Stimulated activated CD4-positive, alpha-beta T cell treated with anti-CD3 and anti-CD28 coated beads, Interleukin-1b, Interleukin-23, amount 100 ng/mL, for 1 hour (primary cell): ENCODE results near the gene TGFBI.

ENCODE experiments used
- DNase-seq, 2 donors: peaks; one replicate each; pipeline ENCODE4 v3.0.0-alpha.2; 2020; ENCODE audit warnings: low read depth in 2 of 2

Gene TGFBI

DNA sequence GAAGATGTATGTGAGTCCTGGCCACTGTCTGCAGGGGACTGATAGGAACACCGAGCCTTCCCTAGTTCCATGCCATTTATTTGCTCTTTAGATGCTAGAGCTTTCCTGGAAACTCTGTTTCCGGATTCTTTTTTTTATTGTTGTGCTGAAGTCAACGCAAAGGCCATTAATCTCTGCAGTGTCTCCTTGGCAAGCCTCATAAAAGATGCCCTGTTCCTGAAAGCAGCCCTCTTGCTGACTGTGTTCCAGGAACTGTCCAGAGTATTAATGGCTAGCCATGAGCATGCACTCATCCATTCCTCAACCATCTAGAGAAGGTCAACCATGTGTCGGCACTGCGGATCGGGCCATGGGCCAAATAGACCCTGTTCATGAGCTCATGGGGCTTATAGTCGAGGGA is 61.0 kb downstream of the TGFBI start:
- DNase-seq = no peak

DNA sequence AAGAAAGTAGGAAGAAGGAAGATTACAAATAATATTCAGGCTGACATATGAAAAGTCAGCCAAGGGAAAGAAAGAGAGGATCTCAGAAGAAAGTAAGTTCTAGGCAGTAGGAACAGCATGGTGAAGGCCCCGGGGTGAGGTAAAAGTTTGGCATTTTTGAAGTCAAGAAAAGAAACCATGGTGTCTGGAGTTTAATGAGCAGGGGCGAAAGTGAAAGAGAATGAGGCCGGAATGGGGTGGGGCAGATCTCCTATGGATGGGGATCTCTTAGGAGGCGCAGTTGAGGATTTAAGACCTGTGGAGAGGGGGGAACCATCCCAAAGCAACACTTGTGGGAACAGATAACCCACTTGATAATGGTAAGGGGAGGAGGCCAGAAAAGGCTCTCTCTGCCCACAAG is 61.5 kb downstream of the TGFBI start:
- DNase-seq = no peak

DNA sequence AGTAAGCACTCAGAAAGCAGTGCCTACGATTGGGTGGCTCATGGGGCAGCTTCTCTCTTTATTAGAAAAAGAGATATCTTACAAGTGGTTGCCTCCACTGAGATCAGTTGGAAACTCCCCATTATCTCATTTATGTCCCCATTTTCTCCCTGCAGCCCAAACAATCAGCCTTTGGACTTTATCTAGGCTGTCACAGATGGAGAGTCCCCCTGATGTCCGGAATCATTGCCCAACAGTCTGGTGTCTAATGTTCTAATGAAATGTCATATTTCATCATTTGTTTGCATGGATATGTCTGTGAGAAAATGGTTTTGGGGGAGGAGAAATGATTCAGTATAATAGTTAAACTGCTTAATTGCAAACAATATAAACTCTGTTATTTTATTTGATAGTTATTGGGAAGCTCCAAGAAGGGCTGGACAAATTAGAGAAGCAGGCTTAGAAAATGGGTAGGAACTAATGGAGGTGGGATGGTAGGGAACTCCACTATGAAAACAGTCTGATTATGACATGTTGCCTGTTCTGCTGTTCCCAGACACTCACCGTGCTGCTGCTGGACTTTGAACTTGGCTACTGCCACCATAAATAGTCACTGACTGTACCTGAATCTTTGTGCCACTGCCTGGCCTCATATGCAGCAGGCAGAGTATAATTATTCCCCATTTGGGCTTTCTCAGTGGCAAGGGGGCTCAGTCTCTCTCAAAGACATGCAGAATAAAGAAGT is 65.6 kb downstream of the TGFBI start:
- no peak for DNase-seq

DNA sequence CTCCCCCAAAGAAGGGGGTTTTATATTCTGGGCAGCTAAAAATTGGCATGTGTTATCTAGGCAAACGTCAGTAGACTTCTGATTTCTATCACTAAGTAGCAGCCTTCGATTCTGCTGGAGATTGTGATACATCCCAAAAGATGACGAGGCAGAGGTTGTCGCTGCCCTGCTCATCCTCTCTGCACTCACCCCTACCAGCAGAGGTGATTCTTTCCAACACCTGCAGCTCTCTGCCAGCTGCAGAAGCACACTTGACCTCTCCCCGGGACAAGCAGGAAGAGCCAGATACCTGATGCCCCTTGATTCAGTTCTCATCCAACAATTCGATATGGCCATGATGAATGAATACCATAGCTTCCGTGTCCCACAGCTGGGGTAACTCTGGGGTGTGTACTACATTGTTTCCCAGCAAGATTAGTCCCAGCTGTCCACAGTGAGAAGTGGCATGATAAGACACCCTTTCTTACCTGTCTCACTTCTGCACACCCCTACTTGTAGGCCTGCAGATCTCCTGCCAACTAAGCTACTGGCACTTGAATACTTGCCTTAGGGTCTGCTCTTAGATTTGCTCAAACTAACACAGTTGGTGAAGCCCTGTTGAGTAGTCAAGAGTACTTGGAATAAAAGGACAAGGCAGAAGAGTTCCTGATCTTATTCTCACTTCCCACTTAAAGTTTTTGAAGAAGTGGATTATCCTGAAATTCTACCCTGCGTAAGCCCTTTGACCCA is 66.3 kb downstream of the TGFBI start:
- DNase-seq = no peak

DNA sequence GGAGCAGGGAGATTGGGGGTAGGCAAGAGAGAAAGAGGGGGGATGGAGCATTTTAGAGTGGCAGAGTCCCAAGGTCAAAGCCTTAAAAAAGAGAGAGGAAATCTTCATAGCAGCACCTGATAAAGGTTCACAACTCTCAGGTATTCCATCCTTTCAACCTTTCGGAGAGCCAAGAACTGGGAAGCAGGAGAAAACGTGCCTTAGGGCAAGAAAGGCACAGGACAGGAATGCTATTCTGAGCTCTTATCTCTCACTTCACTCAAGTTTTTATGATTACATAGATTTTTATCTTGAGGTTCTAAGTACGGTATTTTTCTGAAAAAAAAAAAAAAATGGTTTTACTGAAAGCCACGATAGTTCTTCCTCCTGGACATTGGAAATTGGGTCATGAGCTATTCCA is 69.4 kb downstream of the TGFBI start:
- DNase-seq = no peak

DNA sequence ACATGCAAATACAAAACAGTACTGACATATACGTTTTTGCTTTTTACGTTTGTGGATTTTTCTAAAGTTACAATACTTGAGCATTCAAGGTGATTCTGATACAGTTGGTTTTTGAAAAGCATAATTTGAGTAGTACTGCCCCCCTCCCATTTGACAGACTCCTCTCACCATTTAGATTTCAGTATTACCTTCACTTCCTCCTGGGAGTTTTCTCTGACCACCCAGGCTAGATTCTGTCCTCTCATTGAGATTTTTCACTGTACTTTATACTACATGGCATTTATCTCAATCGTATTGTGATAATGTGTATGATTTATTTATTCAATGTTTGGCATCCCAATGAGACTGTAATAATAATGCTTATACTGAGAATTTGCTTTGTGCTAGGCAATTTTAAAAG is 71.1 kb downstream of the TGFBI start:
- DNase-seq = no peak

DNA sequence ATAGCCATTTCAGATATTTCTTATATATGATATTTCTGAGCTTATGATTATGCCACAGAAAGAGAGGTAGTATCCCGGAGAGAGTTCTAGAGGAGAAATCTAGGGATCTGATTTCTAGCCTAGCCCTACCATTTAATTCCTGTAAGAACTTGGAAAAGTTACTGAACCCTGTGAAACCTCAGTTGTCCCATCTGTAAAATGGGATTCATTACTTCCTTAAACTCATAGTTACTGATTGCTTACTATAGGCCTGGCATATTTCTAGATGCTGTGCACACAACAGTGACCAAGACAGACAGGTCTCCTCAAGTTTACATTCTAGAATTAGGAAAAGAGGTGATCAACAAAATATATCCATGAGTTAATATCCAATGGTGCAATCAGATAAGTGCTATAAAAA is 73.1 kb downstream of the TGFBI start:
- DNase-seq = no peak

DNA sequence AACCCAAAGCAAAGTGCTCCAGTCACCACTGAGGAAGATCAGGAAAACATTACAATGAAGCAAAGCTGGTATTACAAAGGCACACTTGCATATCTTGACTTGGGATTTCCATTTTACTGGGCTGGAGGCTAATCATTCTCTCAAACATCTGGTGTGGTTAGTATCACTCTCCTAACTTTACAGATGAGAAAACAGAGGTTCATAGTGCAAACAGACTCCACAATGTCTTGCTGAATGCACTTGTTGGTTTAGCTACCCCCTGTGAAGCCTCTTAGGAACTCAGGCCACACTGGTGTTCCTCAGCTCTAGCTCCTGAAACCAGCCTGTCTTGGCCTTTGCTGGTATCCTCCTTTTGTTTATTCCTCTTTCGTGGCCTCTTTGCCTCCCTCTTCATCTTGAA is 74.3 kb downstream of the TGFBI start:
- no peak for DNase-seq

DNA sequence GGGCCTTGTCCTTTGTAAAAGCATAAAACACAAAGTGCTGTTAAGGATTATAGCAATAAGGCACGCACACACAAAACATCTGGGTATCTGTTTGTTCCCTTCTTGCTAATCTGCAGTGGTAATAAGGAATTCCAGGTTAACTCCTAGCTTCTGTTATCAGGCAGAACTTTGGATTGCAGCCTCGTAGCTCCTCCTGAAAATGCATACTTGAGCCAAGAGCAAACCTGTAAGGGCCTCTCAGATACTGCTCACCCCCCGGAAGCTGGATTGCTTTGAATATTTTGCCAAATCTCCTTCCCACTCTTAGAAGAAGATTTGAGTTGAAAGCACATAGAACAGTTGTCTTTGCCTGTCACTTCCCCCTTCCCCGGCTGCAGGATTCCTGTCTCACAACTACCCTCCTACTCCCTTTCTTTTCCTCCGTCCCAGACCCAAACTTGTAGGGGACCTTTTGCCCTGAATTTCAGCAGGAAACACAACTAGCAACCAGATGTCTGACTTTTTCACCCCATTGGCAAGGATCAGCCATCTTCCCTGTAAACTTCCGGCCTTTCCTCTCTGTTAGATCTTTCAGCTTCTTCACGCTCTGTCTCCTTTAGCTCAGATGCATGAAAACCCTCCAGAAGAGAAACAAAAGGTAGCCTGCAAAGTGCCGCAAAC is 75.6 kb downstream of the TGFBI start:
- no peak for DNase-seq

DNA sequence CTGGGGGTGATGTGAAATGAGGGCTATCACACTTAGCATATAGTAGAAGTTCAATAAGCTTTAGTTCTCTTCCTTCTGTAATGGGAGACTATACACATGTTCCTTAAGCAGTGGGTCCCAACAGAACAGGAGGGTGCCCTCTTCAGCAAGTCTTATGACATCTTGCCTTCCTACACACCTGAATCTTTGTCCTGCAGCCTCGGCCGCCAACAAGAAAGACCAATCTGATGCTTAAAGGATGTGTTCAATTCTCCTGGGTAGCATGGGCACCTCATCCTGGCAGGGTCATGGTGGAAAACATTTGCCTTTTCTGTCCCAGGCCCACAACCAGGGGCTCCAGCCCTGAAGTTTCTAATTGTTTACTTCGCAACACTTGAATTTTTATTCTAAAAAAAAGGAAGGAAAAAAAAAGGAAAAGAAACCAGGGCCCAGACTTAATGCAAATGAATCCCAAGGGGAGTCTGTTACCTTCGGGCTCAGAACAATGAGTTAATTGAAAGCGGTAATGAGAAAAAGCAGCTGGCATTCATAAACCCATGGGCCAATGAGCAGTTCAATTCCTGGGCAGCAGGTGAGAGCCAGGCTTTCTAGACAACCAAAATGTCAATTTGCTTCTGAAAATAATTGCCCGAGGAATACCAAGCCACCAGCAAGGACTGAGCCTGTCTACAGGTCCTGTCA is 77.7 kb downstream of the TGFBI start:
- DNase-seq = no peak

DNA sequence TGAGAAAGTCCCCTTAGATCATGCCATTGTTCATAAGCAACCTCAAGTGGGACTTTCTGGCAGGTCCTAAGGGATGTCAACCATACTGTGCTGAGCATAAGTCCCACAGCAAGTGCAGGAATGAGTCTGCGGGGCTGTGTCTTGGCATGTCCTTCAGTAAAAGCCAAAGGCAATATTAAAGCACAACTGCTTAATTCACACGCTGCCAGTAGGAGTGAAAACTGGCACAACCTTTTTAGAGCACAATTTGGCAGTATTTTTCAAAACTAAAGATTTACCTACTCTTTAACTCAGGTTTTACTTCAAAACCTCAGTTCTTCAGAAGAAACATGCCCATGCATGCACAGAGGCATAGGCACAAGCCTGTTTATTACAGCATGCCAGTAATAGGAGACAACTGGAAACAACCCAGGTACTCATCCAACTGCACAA is 79.4 kb downstream of the TGFBI start:
- no peak for DNase-seq

DNA sequence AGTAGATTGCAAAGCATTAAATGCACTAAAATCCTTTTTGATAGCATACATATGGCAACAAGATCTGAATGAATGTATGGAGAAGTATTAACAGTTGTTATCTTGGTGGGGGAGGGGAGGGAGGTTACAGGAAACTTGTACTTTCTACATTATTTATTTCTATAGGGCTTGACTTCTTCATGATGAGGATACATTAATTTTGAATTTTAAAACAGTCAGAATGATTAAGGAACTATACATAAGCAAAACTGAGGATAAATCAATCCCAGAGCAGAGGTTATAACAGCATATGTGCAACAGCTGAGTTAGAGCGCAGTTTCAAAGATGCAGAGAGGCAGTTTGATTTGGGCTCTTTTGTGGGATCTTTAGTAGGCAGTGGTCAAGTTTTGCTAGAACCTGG is 80.0 kb downstream of the TGFBI start:
- no peak for DNase-seq

DNA sequence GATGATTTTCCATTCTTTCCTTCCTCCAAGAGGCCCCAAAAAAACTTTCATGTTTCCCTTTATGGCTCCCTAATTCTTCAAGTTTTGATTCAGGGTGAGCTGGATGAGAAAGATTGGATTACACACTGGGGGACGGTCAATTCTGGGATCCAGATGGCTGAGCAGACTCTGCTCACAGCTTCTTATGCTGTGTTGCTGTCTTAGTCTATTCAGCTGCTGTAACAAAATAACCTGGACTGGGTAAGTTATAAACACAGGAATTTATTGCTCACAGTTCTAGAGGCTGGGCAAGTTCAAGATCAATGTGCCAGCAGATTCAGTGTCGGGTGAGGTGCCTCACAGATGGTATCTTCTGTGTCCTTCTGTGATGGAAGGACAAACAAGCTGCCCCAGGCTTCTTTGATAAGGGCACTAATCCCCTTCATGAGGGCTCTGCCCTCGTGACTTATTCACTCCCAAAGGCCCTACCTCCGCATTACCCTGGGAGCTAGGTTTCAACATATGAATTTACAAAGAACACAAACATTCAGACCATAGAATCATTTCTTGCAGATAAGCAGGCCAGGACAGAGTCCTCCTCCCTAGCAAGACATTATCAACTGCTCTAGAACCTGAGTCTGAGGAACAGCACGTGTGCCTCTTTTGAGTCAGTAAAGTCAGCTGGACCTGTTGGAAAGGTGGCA is 80.8 kb downstream of the TGFBI start:
- no peak for DNase-seq
